Measurements from ENCODE around the gene MCCD1. TPM values are rescaled to one million over a fixed set of nuclear protein-coding genes. Genes with fewer than 3 reads are reported as not detected.

Gene MCCD1
- total RNA-seq, 4 donors from 2014 or later = not detected

DNA sequence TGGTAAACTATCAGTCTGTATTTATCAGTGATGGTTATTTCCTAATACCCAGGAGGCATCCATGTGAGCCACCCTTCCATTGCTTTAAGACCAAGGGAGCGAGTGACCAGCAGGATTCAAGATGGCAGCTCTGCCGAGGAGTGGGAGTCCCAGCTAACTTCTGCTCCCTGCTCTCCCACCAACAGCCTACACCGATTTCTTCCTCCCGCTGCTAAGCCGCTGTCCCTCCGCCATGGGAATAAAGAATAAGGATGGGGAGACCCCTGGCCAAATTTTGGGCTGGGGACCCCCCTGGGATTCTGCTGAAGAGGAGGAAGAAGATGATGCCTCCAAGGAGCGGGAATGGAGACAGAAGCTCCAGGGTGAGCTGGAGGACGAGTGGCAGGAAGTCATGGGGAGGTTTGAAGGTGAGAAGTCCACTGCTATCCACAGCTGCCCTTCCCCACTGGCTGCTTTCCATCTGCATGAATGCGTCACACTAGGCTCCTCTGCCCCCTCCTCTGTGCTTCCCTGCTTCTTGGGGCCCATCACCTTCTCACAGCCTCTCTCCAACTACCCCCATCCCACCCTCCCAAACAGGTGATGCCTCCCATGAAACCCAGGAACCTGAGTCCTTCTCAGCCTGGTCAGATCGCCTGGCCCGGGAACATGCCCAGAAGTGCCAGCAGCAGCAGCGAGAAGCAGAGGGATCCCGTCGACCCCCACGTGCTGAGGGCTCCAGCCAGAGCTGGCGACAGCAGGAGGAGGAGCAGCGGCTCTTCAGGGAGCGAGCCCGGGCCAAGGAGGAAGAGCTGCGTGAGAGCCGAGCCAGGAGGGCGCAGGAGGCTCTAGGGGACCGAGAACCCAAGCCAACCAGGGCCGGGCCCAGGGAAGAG is 28.9 kb downstream of the MCCD1 start:
- no peak for TF ChIP-seq CTCF (IDR thresholded peaks at IDR 0.05; ENCODE audit: low read depth)

DNA sequence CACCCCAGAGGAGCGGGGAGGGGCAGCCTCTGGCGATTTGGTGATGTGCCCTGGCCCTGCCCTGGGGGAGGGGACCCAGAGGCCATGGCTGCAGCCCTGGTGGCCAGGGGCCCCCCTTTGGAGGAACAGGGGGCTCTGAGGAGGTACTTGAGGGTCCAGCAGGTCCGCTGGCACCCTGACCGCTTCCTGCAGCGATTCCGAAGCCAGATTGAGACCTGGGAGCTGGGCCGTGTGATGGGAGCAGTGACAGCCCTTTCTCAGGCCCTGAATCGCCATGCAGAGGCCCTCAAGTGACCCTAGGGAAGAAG is 29.5 kb downstream of the MCCD1 start:
- no peak for TF ChIP-seq CTCF (IDR thresholded peaks at IDR 0.05; ENCODE audit: low read depth)

- TF ChIP-seq CTCF (IDR thresholded peaks at IDR 0.05; ENCODE audit: low read depth) = no peak
These were observed 30.1 kb downstream of the MCCD1 start for GRCh38 chr6:31558631-31559500.

DNA sequence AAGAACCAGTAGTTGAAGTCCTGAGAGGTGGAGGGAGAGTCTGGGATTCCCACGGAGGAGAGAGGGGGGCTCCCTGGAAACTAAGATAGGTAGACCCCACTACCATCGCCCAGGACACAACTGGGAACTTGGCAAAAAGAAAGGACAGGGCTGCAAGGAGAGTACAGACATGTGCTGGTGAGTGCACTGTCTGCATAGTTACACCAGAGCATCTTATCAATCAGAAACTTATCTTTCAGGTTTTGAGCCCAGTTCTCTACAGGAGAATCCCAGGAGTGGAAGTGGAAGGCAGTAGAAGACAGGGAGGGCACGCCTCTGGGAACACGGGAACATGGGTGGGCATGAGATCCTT is 30.8 kb downstream of the MCCD1 start:
- no peak for TF ChIP-seq CTCF (IDR thresholded peaks at IDR 0.05; ENCODE audit: low read depth)

DNA sequence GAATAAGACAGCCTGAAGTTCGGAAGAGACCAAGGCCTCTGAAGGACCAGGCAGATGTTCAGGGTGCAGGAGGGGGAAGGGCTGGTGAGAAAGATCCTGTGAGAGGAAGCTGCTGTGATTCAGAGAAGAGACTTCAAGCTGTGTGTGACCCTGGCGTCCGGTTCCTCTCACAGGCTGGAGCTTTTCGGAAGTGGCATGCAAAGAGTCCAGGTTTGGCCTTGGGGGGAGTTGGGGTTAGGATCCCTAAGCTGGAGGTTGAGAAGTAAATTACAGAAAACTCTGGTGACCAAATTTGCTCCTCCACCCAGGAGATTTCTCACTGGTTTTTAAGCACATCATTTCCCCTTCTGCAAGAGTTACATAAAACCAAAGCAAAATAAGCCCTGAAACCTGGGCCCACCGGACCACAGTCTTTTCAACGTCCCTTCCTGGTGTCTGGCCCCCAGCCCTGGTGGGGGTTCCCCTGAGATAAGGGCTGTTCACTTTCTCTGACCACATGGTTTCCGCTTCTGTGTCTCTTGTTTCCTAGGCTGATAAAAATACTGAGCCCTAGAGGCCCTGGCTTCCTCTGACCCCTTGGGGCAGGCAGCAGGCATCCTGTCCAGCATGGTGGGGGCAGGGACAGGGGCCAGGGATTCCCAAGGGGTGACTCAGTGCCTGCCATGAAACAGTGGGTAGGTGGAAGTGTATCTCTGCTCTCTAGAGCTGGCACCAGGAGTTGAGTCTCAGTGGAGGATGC is 31.4 kb downstream of the MCCD1 start:
- no peak for TF ChIP-seq CTCF (IDR thresholded peaks at IDR 0.05; ENCODE audit: low read depth)

DNA sequence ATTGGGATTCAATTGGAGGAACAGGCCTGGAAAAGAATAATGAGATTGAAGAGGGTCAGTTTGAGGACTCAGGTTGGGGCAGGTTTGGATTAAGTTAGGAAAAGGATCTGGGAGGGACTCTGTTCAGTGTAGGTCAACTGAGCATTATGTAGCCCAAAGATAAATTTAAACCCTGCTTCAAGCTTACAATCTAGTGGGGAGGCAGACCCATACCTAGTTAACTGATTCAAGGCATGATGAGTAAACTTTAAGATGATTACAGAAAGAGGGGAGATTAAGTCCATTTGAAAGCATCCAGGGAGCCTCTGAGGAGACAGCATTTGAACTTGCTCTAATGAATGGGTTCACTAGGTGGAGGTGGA is 31.9 kb downstream of the MCCD1 start:
- TF ChIP-seq CTCF (IDR thresholded peaks at IDR 0.05; ENCODE audit: low read depth) = no peak
